ENCODE results near the gene NOS1AP.

Gene NOS1AP

DNA sequence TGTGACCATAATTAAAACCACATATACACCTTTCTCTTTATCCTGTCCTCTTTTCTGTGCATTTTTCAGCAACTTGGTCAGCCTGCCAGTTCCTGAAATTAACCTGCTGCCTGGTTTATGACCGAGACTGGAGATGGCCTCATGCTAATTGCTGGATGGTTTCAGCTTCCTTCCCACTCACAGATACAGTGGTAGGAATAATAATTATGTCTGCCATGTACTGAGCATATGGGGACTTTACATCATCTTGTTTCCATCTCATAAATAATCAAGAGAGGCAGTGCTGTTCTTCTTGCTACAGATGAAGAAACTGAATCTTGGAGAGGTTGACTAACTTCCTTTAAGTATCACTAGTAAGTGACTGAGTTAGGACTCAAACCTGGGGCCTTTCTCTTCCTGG, 148.2 kb downstream of the NOS1AP start:
- Histone ChIP-seq H3K27ac (no peak overlapping the region), H3K4me3 (ENCODE audit: low read depth, low read length) (no peak overlapping the region), H3K36me3 (replicated peaks) (no peaks in the 10 kb centered on the region), H3K27me3 (replicated peaks) (no peaks in the 10 kb centered on the region)
- no peak for DNase-seq
- in situ Hi-C loops (cut with HindIII; ENCODE audit: low pct_ligation_motif_present, low sequenced_read_pairs) = no loop called here
- TF ChIP-seq, protein P1, sequence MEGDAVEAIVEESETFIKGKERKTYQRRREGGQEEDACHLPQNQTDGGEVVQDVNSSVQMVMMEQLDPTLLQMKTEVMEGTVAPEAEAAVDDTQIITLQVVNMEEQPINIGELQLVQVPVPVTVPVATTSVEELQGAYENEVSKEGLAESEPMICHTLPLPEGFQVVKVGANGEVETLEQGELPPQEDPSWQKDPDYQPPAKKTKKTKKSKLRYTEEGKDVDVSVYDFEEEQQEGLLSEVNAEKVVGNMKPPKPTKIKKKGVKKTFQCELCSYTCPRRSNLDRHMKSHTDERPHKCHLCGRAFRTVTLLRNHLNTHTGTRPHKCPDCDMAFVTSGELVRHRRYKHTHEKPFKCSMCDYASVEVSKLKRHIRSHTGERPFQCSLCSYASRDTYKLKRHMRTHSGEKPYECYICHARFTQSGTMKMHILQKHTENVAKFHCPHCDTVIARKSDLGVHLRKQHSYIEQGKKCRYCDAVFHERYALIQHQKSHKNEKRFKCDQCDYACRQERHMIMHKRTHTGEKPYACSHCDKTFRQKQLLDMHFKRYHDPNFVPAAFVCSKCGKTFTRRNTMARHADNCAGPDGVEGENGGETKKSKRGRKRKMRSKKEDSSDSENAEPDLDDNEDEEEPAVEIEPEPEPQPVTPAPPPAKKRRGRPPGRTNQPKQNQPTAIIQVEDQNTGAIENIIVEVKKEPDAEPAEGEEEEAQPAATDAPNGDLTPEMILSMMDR (IDR thresholded peaks at IDR 0.05; ENCODE audit: low read depth, low read length, missing control alignments) = no peak

DNA sequence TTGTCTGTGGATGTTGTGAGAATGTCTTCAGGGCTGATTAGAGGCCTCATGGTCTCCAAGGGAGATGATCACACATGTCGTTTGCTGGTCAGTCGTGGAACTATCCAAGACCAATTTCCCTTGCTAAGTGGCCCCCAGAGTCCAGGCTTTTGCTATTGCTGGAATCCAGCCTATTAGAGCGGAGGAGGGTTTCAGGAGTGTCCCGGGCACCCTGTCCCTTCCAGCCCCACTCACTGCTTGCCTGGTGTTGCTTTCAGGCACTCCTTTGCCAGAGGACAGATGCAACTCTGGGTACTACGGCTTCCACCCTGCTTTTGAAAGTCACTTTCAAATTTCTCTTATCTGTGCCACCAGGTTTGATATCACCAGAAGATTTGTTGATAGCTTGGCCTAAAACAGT, 149.1 kb downstream of the NOS1AP start:
- TF ChIP-seq, protein P1 (IDR thresholded peaks at IDR 0.05; ENCODE audit: low read depth, low read length, missing control alignments) = no peak
- H3K27me3 ChIP-seq (replicated peaks) = no peaks in the 10 kb centered on the region
- no peaks in the 10 kb centered on the region for H3K36me3 ChIP-seq (replicated peaks)

DNA sequence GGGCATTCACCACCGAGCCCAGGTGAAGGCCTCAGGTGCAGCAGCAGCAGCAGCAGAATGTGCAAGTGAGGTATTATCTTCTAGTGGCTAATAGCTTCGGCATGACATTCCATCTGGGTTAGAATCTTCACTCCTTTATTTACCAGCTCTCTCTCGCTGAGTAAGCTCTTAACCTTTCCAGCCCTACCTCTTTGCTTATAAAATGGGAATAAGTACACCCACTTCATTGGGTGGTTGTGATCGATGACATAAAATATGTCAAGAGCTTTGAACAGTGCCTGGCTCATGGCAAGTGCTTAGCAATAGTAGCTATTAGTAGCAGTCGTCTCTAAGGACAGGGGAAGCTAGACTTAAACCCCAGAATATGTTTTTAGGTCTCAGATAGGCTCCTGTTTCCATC, 149.5 kb downstream of the NOS1AP start:
- DNase-seq = no peak
- in situ Hi-C loops (cut with HindIII; ENCODE audit: low pct_ligation_motif_present, low sequenced_read_pairs) = no loop called here
- TF ChIP-seq, protein P1 (IDR thresholded peaks at IDR 0.05; ENCODE audit: low read depth, low read length, missing control alignments) = no peak
- Histone ChIP-seq H3K27ac (no peak overlapping the region), H3K36me3 (replicated peaks) (no peaks in the 10 kb centered on the region), H3K27me3 (replicated peaks) (no peaks in the 10 kb centered on the region), H3K4me3 (ENCODE audit: low read depth, low read length) (no peak overlapping the region)

More for the DNA sequence above, 149.1 kb downstream of the NOS1AP start:
- no peak overlapping the region for H3K4me3 ChIP-seq (ENCODE audit: low read depth, low read length)
- no peak overlapping the region for H3K27ac ChIP-seq
- DNase-seq = no peak
- in situ Hi-C loops (cut with HindIII; ENCODE audit: low pct_ligation_motif_present, low sequenced_read_pairs) = no loop called here

DNA sequence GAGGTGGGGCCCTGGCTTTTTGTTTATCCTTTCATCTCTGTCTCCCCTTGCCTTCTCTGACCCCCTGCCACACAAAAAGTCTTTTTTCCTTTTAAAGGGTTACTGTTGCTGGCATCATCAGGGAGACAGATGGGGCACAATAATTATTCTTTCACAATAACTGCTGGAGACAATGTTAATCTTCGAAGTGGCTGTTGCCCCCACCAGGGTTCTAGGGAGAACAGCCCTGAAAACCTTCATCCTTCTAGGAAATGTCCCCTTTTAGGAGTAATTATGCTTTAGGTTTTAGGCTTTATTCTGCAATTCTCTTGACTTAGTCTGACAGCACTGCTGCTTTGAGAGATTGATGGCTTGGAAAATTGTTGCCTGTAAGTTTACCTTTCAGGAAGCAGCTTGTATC, 150.0 kb downstream of the NOS1AP start:
- TF ChIP-seq, protein P1 (IDR thresholded peaks at IDR 0.05; ENCODE audit: low read depth, low read length, missing control alignments) = no peak
- in situ Hi-C loops (cut with HindIII; ENCODE audit: low pct_ligation_motif_present, low sequenced_read_pairs) = no loop called here
- no peak for DNase-seq
- Histone ChIP-seq H3K27ac (no peak overlapping the region), H3K36me3 (replicated peaks) (no peaks in the 10 kb centered on the region), H3K27me3 (replicated peaks) (no peaks in the 10 kb centered on the region), H3K4me3 (ENCODE audit: low read depth, low read length) (no peak overlapping the region)

DNA sequence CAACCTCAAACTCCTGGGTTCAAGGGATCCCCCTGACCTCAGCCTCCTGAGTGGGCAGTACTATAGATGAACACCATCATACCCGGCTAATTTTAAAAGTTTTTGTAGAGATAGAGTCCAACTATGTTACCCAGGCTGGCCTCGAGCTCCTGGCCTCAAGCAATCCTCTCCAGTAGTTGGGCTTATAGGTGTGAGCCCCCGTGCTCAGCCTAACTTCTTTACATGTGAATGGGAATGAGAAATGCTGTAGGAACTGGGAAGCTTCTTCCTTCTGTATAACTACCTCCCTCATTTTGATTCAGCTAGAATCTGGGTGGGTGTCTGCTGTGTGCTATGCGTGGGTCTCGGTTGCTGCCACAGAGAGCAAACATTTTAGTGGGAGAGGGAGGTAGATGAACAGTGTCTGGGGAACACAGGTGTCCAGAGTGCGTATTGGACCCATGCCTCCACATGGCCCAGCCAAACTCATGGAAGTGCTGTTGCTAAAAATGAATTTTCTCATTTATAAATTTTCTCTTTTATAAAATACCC, 150.6 kb downstream of the NOS1AP start:
- TF ChIP-seq, protein P1 (IDR thresholded peaks at IDR 0.05; ENCODE audit: low read depth, low read length, missing control alignments) = no peak
- in situ Hi-C loops (cut with HindIII; ENCODE audit: low pct_ligation_motif_present, low sequenced_read_pairs) = no loop called here

DNA sequence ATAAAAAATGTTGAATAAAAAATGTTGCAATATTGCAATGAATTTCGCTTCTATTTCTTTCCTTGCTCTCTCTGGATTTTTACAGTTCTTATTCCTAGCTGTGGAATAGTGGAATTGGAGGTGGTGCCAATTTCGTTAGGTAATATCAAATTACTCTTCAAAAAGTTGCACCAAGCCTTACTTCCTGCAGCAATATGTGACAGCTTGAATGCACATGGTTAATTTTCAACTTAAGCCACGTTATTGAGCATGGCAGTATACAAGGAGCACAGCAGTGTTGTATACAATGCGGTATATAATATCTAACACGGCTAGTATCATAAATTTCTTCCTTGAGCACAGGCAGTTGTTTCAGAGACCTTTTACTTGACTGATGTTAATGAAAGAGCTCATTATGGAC, 152.5 kb downstream of the NOS1AP start:
- TF ChIP-seq, protein P1 (IDR thresholded peaks at IDR 0.05; ENCODE audit: low read depth, low read length, missing control alignments) = no peak
- Histone ChIP-seq H3K27ac (no peak overlapping the region), H3K27me3 (replicated peaks) (no peaks in the 10 kb centered on the region), H3K4me3 (ENCODE audit: low read depth, low read length) (no peak overlapping the region), H3K36me3 (replicated peaks) (no peaks in the 10 kb centered on the region)
- DNase-seq = no peak
- in situ Hi-C loops (cut with HindIII; ENCODE audit: low pct_ligation_motif_present, low sequenced_read_pairs) = no loop called here

More for the DNA sequence above, 150.6 kb downstream of the NOS1AP start:
- no peak overlapping the region for H3K27ac ChIP-seq
- H3K27me3 ChIP-seq (replicated peaks) = no peaks in the 10 kb centered on the region
- H3K4me3 ChIP-seq (ENCODE audit: low read depth, low read length) = no peak overlapping the region
- no peaks in the 10 kb centered on the region for H3K36me3 ChIP-seq (replicated peaks)
- DNase-seq = no peak
